Nephron (organoid): ENCODE data around the gene TNFRSF8.
A peak's percentile ranks its signal among the peaks of the same experiment; 100 is the strongest.
"Not testable (repeated sequence)": the region's sequence is repeated elsewhere in the genome, so short reads cannot be mapped to it uniquely, and the experiment has no call there.

Experiments used
- H3K27ac Mint-ChIP-seq, 3 experiments: 2 replicates each; pipeline ENCODE4 v1.8.0; 2020; ENCODE audit warnings: mixed read lengths in 3 of 3, mild to moderate bottlenecking in 2 of 3, moderate library complexity in 1 of 3
- H3K27me3 Mint-ChIP-seq: 2 replicates; pipeline ENCODE4 v1.8.0; 2021; ENCODE audit warnings: low read depth, mild to moderate bottlenecking, moderate library complexity, mixed read lengths
- H3K36me3 Mint-ChIP-seq: 2 replicates; pipeline ENCODE4 v1.8.0; 2020; ENCODE audit warnings: low read depth, mixed read lengths
- H3K4me1 Mint-ChIP-seq: 2 replicates; pipeline ENCODE4 v1.8.0; 2020; ENCODE audit warnings: mixed read lengths
- H3K4me3 Mint-ChIP-seq, 3 experiments: 2 replicates each; pipeline ENCODE4 v1.8.0; 2020; ENCODE audit warnings: mild to moderate bottlenecking in 3 of 3, mixed read lengths in 3 of 3, moderate library complexity in 2 of 3
- H3K9me3 Mint-ChIP-seq: 2 replicates; pipeline ENCODE4 v1.8.0; 2020; ENCODE audit warnings: mixed read lengths
- TF ChIP-seq, protein P1 (sequence below), 3 experiments: fragments of 200-600 bp; sonication (generic); IDR thresholded peaks; one replicate each; pipeline ENCODE4 v1.5.0; 2021; ENCODE audit warnings: antibody characterized with exemption in 3 of 3; ENCODE audit not compliant: unreplicated experiment in 3 of 3

TNFRSF8 gene

GRCh38 chr1:12037486-12038355 is 25.4 kb upstream of the TNFRSF8 start:
- Mint-ChIP-seq H3K27me3 (no peaks in the 10 kb centered on the region), H3K9me3 (no peaks in the 10 kb centered on the region), H3K36me3 (no peaks in the 10 kb centered on the region), H3K4me1 (peaks cover 29% of the 10 kb centered on the region), H3K27ac (no peak overlapping the region), H3K4me3 (peak overlapping the region in 1 of 3 experiments; percentile 33)
- TF ChIP-seq, protein P1, sequence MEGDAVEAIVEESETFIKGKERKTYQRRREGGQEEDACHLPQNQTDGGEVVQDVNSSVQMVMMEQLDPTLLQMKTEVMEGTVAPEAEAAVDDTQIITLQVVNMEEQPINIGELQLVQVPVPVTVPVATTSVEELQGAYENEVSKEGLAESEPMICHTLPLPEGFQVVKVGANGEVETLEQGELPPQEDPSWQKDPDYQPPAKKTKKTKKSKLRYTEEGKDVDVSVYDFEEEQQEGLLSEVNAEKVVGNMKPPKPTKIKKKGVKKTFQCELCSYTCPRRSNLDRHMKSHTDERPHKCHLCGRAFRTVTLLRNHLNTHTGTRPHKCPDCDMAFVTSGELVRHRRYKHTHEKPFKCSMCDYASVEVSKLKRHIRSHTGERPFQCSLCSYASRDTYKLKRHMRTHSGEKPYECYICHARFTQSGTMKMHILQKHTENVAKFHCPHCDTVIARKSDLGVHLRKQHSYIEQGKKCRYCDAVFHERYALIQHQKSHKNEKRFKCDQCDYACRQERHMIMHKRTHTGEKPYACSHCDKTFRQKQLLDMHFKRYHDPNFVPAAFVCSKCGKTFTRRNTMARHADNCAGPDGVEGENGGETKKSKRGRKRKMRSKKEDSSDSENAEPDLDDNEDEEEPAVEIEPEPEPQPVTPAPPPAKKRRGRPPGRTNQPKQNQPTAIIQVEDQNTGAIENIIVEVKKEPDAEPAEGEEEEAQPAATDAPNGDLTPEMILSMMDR (IDR thresholded peaks at IDR 0.05; ENCODE audit: unreplicated experiment in 3 of 3), result no peak

GRCh38 chr1:12038356-12039163 is 24.5 kb upstream of the TNFRSF8 start:
- no peaks in the 10 kb centered on the region for H3K9me3 Mint-ChIP-seq
- TF ChIP-seq, protein P1 (IDR thresholded peaks at IDR 0.05; ENCODE audit: unreplicated experiment in 3 of 3), result no peak
- peaks cover 29% of the 10 kb centered on the region for H3K4me1 Mint-ChIP-seq
- H3K36me3 Mint-ChIP-seq, result no peaks in the 10 kb centered on the region
- peak overlapping the region in 2 of 3 experiments; percentile 47 to 49 for H3K27ac Mint-ChIP-seq
- no peaks in the 10 kb centered on the region for H3K27me3 Mint-ChIP-seq
- H3K4me3 Mint-ChIP-seq, result no peak overlapping the region

- Mint-ChIP-seq H3K4me1 (peaks cover 29% of the 10 kb centered on the region), H3K27ac (peak overlapping the region in 1 of 3 experiments; percentile 49), H3K36me3 (no peaks in the 10 kb centered on the region), H3K4me3 (no peak overlapping the region), H3K27me3 (no peaks in the 10 kb centered on the region), H3K9me3 (no peaks in the 10 kb centered on the region)
- TF ChIP-seq, protein P1 (IDR thresholded peaks at IDR 0.05; ENCODE audit: unreplicated experiment in 3 of 3), result no peak
Observed at GRCh38 chr1:12039164-12039525, 24.0 kb upstream of the TNFRSF8 start.

DNA sequence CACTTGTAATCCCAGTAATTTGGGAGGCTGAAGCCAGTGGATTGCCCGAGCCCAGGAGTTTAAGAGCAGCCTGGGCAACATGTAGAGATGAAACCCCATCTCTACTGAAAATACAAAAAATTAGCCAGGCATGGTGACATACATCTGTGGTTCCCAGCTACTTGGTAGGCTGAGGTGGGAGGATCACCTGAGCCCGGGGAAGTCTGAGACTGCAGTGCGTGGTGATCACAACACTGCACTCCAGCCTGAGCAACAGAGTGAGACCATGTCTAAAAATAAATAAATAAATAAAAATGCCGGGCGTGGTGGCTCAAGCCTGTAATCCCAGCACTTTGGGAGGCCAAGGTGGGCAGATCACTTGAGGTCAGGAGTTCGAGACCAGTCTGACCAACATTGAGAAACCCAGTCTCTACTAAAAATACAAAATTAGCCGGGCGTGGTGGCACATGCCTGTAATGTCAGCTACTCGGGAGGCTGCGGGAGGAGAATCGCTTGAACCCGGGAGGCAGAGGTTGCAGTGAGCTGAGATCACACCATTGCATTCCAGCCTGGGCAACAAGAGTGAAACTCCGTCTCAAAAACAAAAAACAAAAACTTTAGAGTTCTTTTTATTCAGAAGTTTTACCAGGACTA is 23.2 kb upstream of the TNFRSF8 start:
- H3K4me3 Mint-ChIP-seq, H3K36me3 Mint-ChIP-seq, H3K9me3 Mint-ChIP-seq, H3K27me3 Mint-ChIP-seq: not testable (repeated sequence)
- peaks cover 25% of the 10 kb centered on the region for H3K4me1 Mint-ChIP-seq
- H3K27ac Mint-ChIP-seq, result peak overlapping the region in 1 of 3 experiments; percentile 51

- Mint-ChIP-seq H3K36me3 (no peaks in the 10 kb centered on the region), H3K27me3 (peaks cover 8% of the 10 kb centered on the region), H3K4me3 (no peak overlapping the region), H3K27ac (peak overlapping the region in 2 of 3 experiments; percentile 51 to 57), H3K4me1 (peaks cover 20% of the 10 kb centered on the region), H3K9me3 (no peaks in the 10 kb centered on the region)
- TF ChIP-seq, protein P1 (IDR thresholded peaks at IDR 0.05; ENCODE audit: unreplicated experiment in 3 of 3), result no peak
Observed at GRCh38 chr1:12040457-12041051, 22.5 kb upstream of the TNFRSF8 start.

DNA sequence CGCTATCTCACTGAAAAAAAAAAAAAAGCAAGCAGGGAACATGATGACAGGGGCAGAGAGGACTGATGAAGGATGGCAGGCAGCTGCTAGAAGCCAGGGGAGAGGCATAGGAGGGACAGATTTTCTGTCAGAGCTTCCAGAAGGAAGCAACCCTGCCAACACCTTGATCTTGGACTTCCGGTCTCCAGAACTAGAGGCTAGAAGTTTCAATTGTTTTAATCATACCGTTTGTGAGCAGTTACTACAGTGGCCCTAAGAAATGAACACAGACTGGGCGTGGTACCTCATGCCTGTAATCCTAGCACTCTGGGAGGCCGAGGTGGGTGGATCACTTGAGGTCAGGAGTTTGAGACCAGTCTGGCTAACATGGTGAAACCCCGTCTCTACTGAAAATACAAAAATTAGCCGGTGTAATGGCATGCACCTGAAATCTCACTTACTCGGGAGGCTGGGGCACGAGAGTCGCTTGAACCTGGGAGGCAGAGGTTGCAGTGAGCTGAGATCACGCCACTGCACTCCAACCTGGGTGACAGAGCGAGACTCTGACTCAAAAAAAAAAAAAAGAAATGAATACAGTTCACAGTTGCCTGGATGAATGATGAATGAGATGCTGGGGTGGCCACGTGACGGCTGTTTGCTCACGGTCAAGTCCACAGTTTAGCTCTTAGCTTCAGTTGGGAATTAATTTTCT is 18.8 kb upstream of the TNFRSF8 start:
- not testable (repeated sequence) for H3K36me3 Mint-ChIP-seq, H3K4me1 Mint-ChIP-seq, H3K4me3 Mint-ChIP-seq, H3K9me3 Mint-ChIP-seq, H3K27me3 Mint-ChIP-seq
- peak overlapping the region in 1 of 3 experiments; percentile 62 for H3K27ac Mint-ChIP-seq
